ENCODE measurements around the gene KCNN4. TPM values are rescaled to one million over a fixed set of nuclear protein-coding genes. Genes with fewer than 3 reads are reported as not detected.

KCNN4 gene
- total and polyA plus RNA-seq, 10 donors = 14.3 to 77.6 (median 22.6) TPM

GRCh38 chr19:43786665-43787064 is 5.9 kb upstream of the KCNN4 start:
- no peaks in the 10 kb centered on the region for H3K36me3 ChIP-seq
- WGBS, 5 donors = 36 to 78% (median 67%) methylated on average over 1 of the region's 1 CpG
- intact Hi-C loops (cut with DNase I; ENCODE audit: low total_unique reads) = no loop called here

GRCh38 chr19:43784981-43785808 is 4.4 kb upstream of the KCNN4 start:
- Histone ChIP-seq H3K36me3 (no peaks in the 10 kb centered on the region), H3K27ac (peak overlapping the region in 5 of 8 donors; percentile 51 to 86 (median 81)), H3K4me1 (peaks cover 0 to 52% (median 29%) of the 10 kb centered on the region in 6 donors), H3K27me3 (replicated peaks in 1 of 7) (peaks cover 0 to 17% (median 0%) of the 10 kb centered on the region in 7 donors), H3K9me3 (no peaks in the 10 kb centered on the region), H3K4me3 (peak overlapping the region in 1 of 8 donors; percentile 25)
- WGBS, 5 donors = 16 to 24% (median 18%) methylated on average over 7 to 10 of the region's 10 CpGs
- peak in 1 of 3 donors; percentile 45 for TF ChIP-seq POLR2AphosphoS5 (IDR thresholded peaks at IDR 0.05)
- no peak for TF ChIP-seq POLR2A (IDR thresholded peaks at IDR 0.05)
- TF ChIP-seq CTCF (IDR thresholded peaks at IDR 0.05 in 8 of 11, conservative IDR thresholded peaks at IDR 0.05 in 3 of 11) = peak; percentile 88 to 97 (median 94)
- intact Hi-C loops (cut with DNase I; ENCODE audit: low total_unique reads) = loop anchor here (1.0 kb wide), 1 partner anchor 40 kb away; no protein-coding TSS in a partner anchor
- peak; percentile 84 for DNase-seq

More at GRCh38 chr19:43786665-43787064, 5.9 kb upstream of the KCNN4 start:
- Histone ChIP-seq H3K27me3 (replicated peaks in 1 of 7) (peaks cover 0 to 10% (median 0%) of the 10 kb centered on the region in 7 donors), H3K27ac (no peak overlapping the region), H3K4me1 (peaks cover 0 to 39% (median 20%) of the 10 kb centered on the region in 6 donors), H3K4me3 (no peak overlapping the region), H3K9me3 (no peaks in the 10 kb centered on the region)
- no peak for TF ChIP-seq POLR2AphosphoS5 (IDR thresholded peaks at IDR 0.05)
- TF ChIP-seq POLR2A (IDR thresholded peaks at IDR 0.05) = no peak
- TF ChIP-seq CTCF (IDR thresholded peaks at IDR 0.05 in 8 of 11, conservative IDR thresholded peaks at IDR 0.05 in 3 of 11) = no peak
- DNase-seq = no peak

GRCh38 chr19:43784241-43784980 is 3.6 kb upstream of the KCNN4 start:
- TF ChIP-seq POLR2AphosphoS5 (IDR thresholded peaks at IDR 0.05) (no peak), CTCF (IDR thresholded peaks at IDR 0.05 in 8 of 11, conservative IDR thresholded peaks at IDR 0.05 in 3 of 11) (no peak), POLR2A (IDR thresholded peaks at IDR 0.05) (no peak)
- WGBS, 5 donors = 51 to 60% (median 56%) methylated on average over 4 of the region's 4 CpGs
- intact Hi-C loops (cut with DNase I; ENCODE audit: low total_unique reads) = no loop called here
- Histone ChIP-seq H3K4me1 (peaks cover 3 to 59% (median 36%) of the 10 kb centered on the region in 6 donors), H3K4me3 (no peak overlapping the region), H3K27ac (peak overlapping the region; percentile 29 to 86 (median 72)), H3K36me3 (no peaks in the 10 kb centered on the region), H3K27me3 (replicated peaks in 1 of 7) (peaks cover 0 to 13% (median 0%) of the 10 kb centered on the region in 7 donors), H3K9me3 (no peaks in the 10 kb centered on the region)
- DNase-seq = no peak
